Inflammatory macrophage treated with lipopolysaccharide for 4 hours (primary cell): Measurements from ENCODE around the gene GPR63.
A peak's percentile ranks its signal among the peaks of the same experiment; 100 is the strongest.

ENCODE experiments used
- DNase-seq: peaks from one replicate; pipeline ENCODE4 v3.0.0-alpha.2; 2020

Gene GPR63

GRCh38 chr6:96816301-96816817 lies 20.9 kb downstream of the GPR63 start:
- no peak for DNase-seq

GRCh38 chr6:96814625-96815024 lies 22.7 kb downstream of the GPR63 start:
- DNase-seq: no peak

GRCh38 chr6:96812077-96812703 lies 25.1 kb downstream of the GPR63 start:
- DNase-seq: no peak

GRCh38 chr6:96811670-96812069 lies 25.6 kb downstream of the GPR63 start:
- no peak for DNase-seq

GRCh38 chr6:96811136-96811535 lies 26.1 kb downstream of the GPR63 start:
- DNase-seq: no peak

GRCh38 chr6:96809119-96809518 lies 28.2 kb downstream of the GPR63 start:
- no peak for DNase-seq

- no peak for DNase-seq
These were observed 34.2 kb downstream of the GPR63 start for GRCh38 chr6:96803106-96803481.

- DNase-seq: no peak
These were observed 41.8 kb downstream of the GPR63 start for GRCh38 chr6:96795481-96795880.

GRCh38 chr6:96794980-96795379 lies 42.3 kb downstream of the GPR63 start:
- DNase-seq: no peak

GRCh38 chr6:96792561-96793190 lies 44.6 kb downstream of the GPR63 start:
- no peak for DNase-seq

- DNase-seq: no peak
These were observed 47.4 kb downstream of the GPR63 start for GRCh38 chr6:96789871-96790270.

GRCh38 chr6:96787846-96788580 lies 49.3 kb downstream of the GPR63 start:
- no peak for DNase-seq

GRCh38 chr6:96786336-96786735 lies 50.9 kb downstream of the GPR63 start:
- peak; percentile 10 for DNase-seq

GRCh38 chr6:96784650-96785049 lies 52.6 kb downstream of the GPR63 start:
- no peak for DNase-seq

- DNase-seq: no peak
These were observed 54.0 kb downstream of the GPR63 start for GRCh38 chr6:96783307-96783706.

- DNase-seq: no peak
These were observed 55.7 kb downstream of the GPR63 start for GRCh38 chr6:96781557-96781956.

- no peak for DNase-seq
These were observed 60.2 kb downstream of the GPR63 start for GRCh38 chr6:96777113-96777512.

- no peak for DNase-seq
These were observed 61.4 kb downstream of the GPR63 start for GRCh38 chr6:96775727-96776400.

- DNase-seq: no peak
These were observed 70.5 kb downstream of the GPR63 start for GRCh38 chr6:96766769-96767168.

- no peak for DNase-seq
These were observed 74.7 kb downstream of the GPR63 start for GRCh38 chr6:96762599-96762998.

GRCh38 chr6:96761794-96762193 lies 75.5 kb downstream of the GPR63 start:
- DNase-seq: no peak

GRCh38 chr6:96760153-96760687 lies 77.1 kb downstream of the GPR63 start:
- DNase-seq: no peak

GRCh38 chr6:96755096-96755495 lies 82.2 kb downstream of the GPR63 start:
- no peak for DNase-seq
